MM.1S (cell line): Measurements from ENCODE around the gene KIRREL3.

ENCODE experiments used
- DNase-seq: peaks from one replicate; pipeline ENCODE4 v3.0.0-alpha.2; 2015
- H2AFZ ChIP-seq: fragments of 300-600 bp; sonication (generic); 2 replicates; pipeline ENCODE4 v1.6.0; 2016; ENCODE audit warnings: antibody characterized with exemption, low read length
- H3F3A ChIP-seq: fragments of 300-600 bp; sonication (generic); 2 replicates; pipeline ENCODE4 v1.6.1; 2016; ENCODE audit warnings: mild to moderate bottlenecking, antibody characterized with exemption, low read length, moderate library complexity, mixed read lengths; ENCODE audit not compliant: insufficient read depth
- H3K27ac ChIP-seq: fragments of 300-600 bp; sonication (generic); 2 replicates; pipeline ENCODE4 v1.5.1; 2016; ENCODE audit warnings: mild to moderate bottlenecking, low read length
- H3K27me3 ChIP-seq: fragments of 300-600 bp; sonication (generic); replicated peaks from 2 replicates; pipeline ENCODE4 v1.6.0; 2016; ENCODE audit warnings: low read length; ENCODE audit not compliant: insufficient read depth
- H3K36me3 ChIP-seq: fragments of 300-600 bp; sonication (generic); replicated peaks from 2 replicates; pipeline ENCODE4 v1.6.1; 2016; ENCODE audit warnings: mild to moderate bottlenecking, low read length, mixed read lengths; ENCODE audit not compliant: insufficient read depth
- H3K4me1 ChIP-seq: fragments of 300-600 bp; sonication (generic); 2 replicates; pipeline ENCODE4 v1.6.1; 2016; ENCODE audit warnings: low read length, mixed read lengths
- H3K4me2 ChIP-seq: fragments of 300-600 bp; sonication (generic); 2 replicates; pipeline ENCODE4 v1.6.0; 2016; ENCODE audit warnings: low read depth, low read length
- H3K4me3 ChIP-seq: fragments of 300-600 bp; sonication (generic); 2 replicates; pipeline ENCODE4 v1.5.1; 2016; ENCODE audit warnings: low read length, mixed read lengths
- H3K79me2 ChIP-seq: fragments of 300-600 bp; sonication (generic); 2 replicates; pipeline ENCODE4 v1.6.1; 2016; ENCODE audit warnings: mixed run types, low read length, mixed read lengths
- H3K9ac ChIP-seq: fragments of 300-600 bp; sonication (generic); 2 replicates; pipeline ENCODE4 v1.6.1; 2016; ENCODE audit warnings: low read length, mixed read lengths
- H3K9me2 ChIP-seq: fragments of 300-600 bp; sonication (generic); replicated peaks from 2 replicates; pipeline ENCODE4 v1.6.1; 2016; ENCODE audit warnings: mild to moderate bottlenecking, low read length, mixed read lengths; ENCODE audit not compliant: insufficient read depth
- H3K9me3 ChIP-seq: fragments of 300-600 bp; sonication (generic); replicated peaks from 2 replicates; pipeline ENCODE4 v1.6.1; 2016; ENCODE audit warnings: mild to moderate bottlenecking, low read length, mixed read lengths; ENCODE audit not compliant: insufficient read depth
- H4K20me1 ChIP-seq: fragments of 300-600 bp; sonication (generic); 2 replicates; pipeline ENCODE4 v1.6.1; 2016; ENCODE audit warnings: mild to moderate bottlenecking, low read length, moderate library complexity, mixed read lengths; ENCODE audit not compliant: insufficient read depth
- EZH2 ChIP-seq: fragments of 300-600 bp; sonication (generic); optimal IDR thresholded peaks from 2 replicates; pipeline ENCODE3; 2017; ENCODE audit warnings: low read depth, mild to moderate bottlenecking, antibody characterized with exemption, low read length, mixed read lengths
- EZH2phosphoT487 ChIP-seq: fragments of 300-600 bp; sonication (generic); IDR thresholded peaks from 2 replicates; pipeline ENCODE4 v1.6.1; 2018; ENCODE audit warnings: antibody characterized with exemption, low read length
- TF ChIP-seq, protein P1 (sequence below): fragments of 300-600 bp; sonication (generic); IDR thresholded peaks from 2 replicates; pipeline ENCODE4 v1.5.1; 2016; ENCODE audit warnings: antibody characterized with exemption, low read length, mixed read lengths

Gene KIRREL3

GRCh38 chr11:126408496-126408895, 592.1 kb downstream of the KIRREL3 start:
- Histone ChIP-seq H4K20me1 (no peaks in the 10 kb centered on the region), H3K9ac (no peak overlapping the region), H3K9me3 (no peaks in the 10 kb centered on the region), H3K27me3 (no peaks in the 10 kb centered on the region), H2AFZ (no peak overlapping the region), H3K27ac (no peak overlapping the region), H3K4me2 (no peak overlapping the region), H3K4me3 (no peak overlapping the region), H3K36me3 (no peaks in the 10 kb centered on the region), H3K9me2 (no peaks in the 10 kb centered on the region), H3K79me2 (no peaks in the 10 kb centered on the region), H3K4me1 (no peaks in the 10 kb centered on the region), H3F3A (no peaks in the 10 kb centered on the region)
- no peak for TF ChIP-seq EZH2phosphoT487
- TF ChIP-seq, protein P1, sequence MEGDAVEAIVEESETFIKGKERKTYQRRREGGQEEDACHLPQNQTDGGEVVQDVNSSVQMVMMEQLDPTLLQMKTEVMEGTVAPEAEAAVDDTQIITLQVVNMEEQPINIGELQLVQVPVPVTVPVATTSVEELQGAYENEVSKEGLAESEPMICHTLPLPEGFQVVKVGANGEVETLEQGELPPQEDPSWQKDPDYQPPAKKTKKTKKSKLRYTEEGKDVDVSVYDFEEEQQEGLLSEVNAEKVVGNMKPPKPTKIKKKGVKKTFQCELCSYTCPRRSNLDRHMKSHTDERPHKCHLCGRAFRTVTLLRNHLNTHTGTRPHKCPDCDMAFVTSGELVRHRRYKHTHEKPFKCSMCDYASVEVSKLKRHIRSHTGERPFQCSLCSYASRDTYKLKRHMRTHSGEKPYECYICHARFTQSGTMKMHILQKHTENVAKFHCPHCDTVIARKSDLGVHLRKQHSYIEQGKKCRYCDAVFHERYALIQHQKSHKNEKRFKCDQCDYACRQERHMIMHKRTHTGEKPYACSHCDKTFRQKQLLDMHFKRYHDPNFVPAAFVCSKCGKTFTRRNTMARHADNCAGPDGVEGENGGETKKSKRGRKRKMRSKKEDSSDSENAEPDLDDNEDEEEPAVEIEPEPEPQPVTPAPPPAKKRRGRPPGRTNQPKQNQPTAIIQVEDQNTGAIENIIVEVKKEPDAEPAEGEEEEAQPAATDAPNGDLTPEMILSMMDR, result no peak
- no peak for TF ChIP-seq EZH2
- no peak for DNase-seq

- no peak for DNase-seq
- Histone ChIP-seq H3K27ac (no peak overlapping the region), H4K20me1 (no peaks in the 10 kb centered on the region), H3K4me2 (no peak overlapping the region), H3K9ac (no peak overlapping the region), H2AFZ (no peak overlapping the region), H3K36me3 (no peaks in the 10 kb centered on the region), H3K27me3 (no peaks in the 10 kb centered on the region), H3F3A (no peaks in the 10 kb centered on the region), H3K4me3 (no peak overlapping the region), H3K79me2 (no peaks in the 10 kb centered on the region), H3K4me1 (no peaks in the 10 kb centered on the region), H3K9me3 (no peaks in the 10 kb centered on the region), H3K9me2 (no peaks in the 10 kb centered on the region)
- TF ChIP-seq EZH2, result no peak
- TF ChIP-seq, protein P1, result no peak
- no peak for TF ChIP-seq EZH2phosphoT487
Observed at GRCh38 chr11:126407682-126408288, 592.8 kb downstream of the KIRREL3 start.

DNA sequence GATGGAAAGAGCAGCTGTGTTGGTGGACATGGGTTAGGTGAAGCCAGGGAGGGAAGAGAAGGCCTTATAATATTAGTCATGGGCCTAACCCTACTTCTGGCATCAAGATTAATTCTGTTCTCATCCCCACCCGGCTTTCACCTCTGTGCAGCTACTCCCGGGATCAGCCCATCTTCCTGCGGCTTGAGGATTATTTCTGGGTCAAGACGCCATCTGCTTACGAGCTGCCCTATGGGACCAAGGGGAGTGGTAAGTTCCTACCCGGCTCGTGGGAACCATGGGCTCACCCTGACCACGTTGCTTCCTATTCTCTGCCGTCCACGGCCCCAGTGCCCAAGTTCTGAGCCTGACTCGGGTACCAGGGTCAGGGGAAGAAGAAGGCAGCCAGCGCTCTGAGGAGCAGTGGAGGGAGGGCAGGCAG, 593.5 kb downstream of the KIRREL3 start:
- TF ChIP-seq, protein P1, result no peak
- TF ChIP-seq EZH2 (no peak), EZH2phosphoT487 (no peak)
- H3K27ac ChIP-seq, result no peak overlapping the region
- H3K4me3 ChIP-seq, result no peak overlapping the region
- H2AFZ ChIP-seq, result no peak overlapping the region
- H3K4me2 ChIP-seq, result no peak overlapping the region
- no peaks in the 10 kb centered on the region for H3K27me3 ChIP-seq
- no peaks in the 10 kb centered on the region for H3K79me2 ChIP-seq
- DNase-seq, result no peak
- no peaks in the 10 kb centered on the region for H3K9me3 ChIP-seq
- no peak overlapping the region for H3K9ac ChIP-seq
- no peaks in the 10 kb centered on the region for H4K20me1 ChIP-seq
- H3F3A ChIP-seq, result no peaks in the 10 kb centered on the region
- no peaks in the 10 kb centered on the region for H3K9me2 ChIP-seq
- no peaks in the 10 kb centered on the region for H3K36me3 ChIP-seq
- no peaks in the 10 kb centered on the region for H3K4me1 ChIP-seq
